Lung (tissue), 12 donors: ENCODE data around the gene BMP8B. TPM values are rescaled to one million over a fixed set of nuclear protein-coding genes. Genes with fewer than 3 reads are reported as not detected.
"Not testable (repeated sequence)": the region's sequence is repeated elsewhere in the genome, so short reads cannot be mapped to it uniquely, and the experiment has no call there.

Experiments used
- ATAC-seq: fragments of 200-7000 bp; cut with Tn5 transposase; one replicate; pipeline ENCODE4 v1.9.1; 2020; ENCODE audit warnings: moderate number of reproducible peaks; ENCODE audit not compliant: insufficient read depth, low FRiP score
- DNase-seq, 3 donors: peaks; one replicate each; pipeline ENCODE4 v3.0.0-alpha.2; 2013 to 2017
- H3K27ac ChIP-seq, 2 donors: one replicate each; pipeline ENCODE4 v1.5.1; 2013; ENCODE audit warnings: mild to moderate bottlenecking in 2 of 2, moderate library complexity in 2 of 2, control low read depth in 1 of 2, inconsistent platforms in 1 of 2, low read depth in 1 of 2, low read length in 1 of 2
- H3K27me3 ChIP-seq, 3 donors: one replicate each; pipeline ENCODE4 v1.5.1; 2013; ENCODE audit warnings: low read length in 2 of 3; ENCODE audit not compliant: control insufficient read depth in 3 of 3, insufficient read depth in 3 of 3
- H3K36me3 ChIP-seq, 4 donors: one replicate each; pipeline ENCODE4 v1.5.1; 2013; ENCODE audit warnings: low read length in 4 of 4, mild to moderate bottlenecking in 1 of 4, moderate library complexity in 1 of 4; ENCODE audit not compliant: control insufficient read depth in 4 of 4, insufficient read depth in 4 of 4
- H3K4me1 ChIP-seq, 5 donors: one replicate each; pipeline ENCODE4 v1.5.1; 2013; ENCODE audit warnings: low read length in 5 of 5, mild to moderate bottlenecking in 2 of 5, moderate library complexity in 1 of 5; ENCODE audit not compliant: control insufficient read depth in 5 of 5, insufficient read depth in 5 of 5
- H3K4me3 ChIP-seq: one replicate; pipeline ENCODE4 v1.5.1; 2013; ENCODE audit warnings: mild to moderate bottlenecking, control low read depth, moderate library complexity
- H3K9ac ChIP-seq, 2 donors: one replicate each; pipeline ENCODE4 v1.5.1; 2013; ENCODE audit warnings: low read length in 2 of 2, control low read depth in 1 of 2; ENCODE audit not compliant: insufficient read depth in 1 of 2
- H3K9me3 ChIP-seq, 4 donors: one replicate each; pipeline ENCODE4 v1.5.1; 2013; ENCODE audit warnings: low read length in 3 of 4, mild to moderate bottlenecking in 1 of 4, moderate library complexity in 1 of 4; ENCODE audit not compliant: control insufficient read depth in 4 of 4, insufficient read depth in 3 of 4
- CTCF ChIP-seq: IDR thresholded peaks from 2 replicates; pipeline ENCODE4 v1.5.1; 2012; ENCODE audit warnings: mild to moderate bottlenecking; ENCODE audit errors: control extremely low read depth, extremely low read depth
- WGBS, 2 donors: extraction: QIAGEN DNeasy Blood & Tissue Kit; methylation state at CpG; one replicate each; pipeline ENCODE4 v1.1.7; 2013; 5-methylcytosine and 5-hydroxymethylcytosine counted together
- polyA plus RNA-seq, 2 donors: library from polyadenylated mRNA; stranded (reverse); fragments of 200-250 nt; gene quantifications; one replicate each; pipeline ENCODE4 v1.2.1, GENCODE V29; 2013
- total RNA-seq, 2 donors: library from RNA; depleted of rRNA in 1 of 2; stranded (reverse); fragments of >200 nt in 1 of 2; gene quantifications; one replicate each; pipeline ENCODE4 v1.2.1, GENCODE V29; 2014 to 2021
- donor health status: control.
- donor health status: control.
- donor health status: Bipolar disorder and iron deficiency.
- donor health status: healthy.
- donor health status: DM: yes; HTN: yes; CAD: no.

BMP8B gene
- total and polyA plus RNA-seq, 4 donors: 0.63 to 4.9 (median 0.90) TPM

GRCh38 chr1:39776886-39777285 lies 11.8 kb downstream of the BMP8B start:
- Histone ChIP-seq H3K4me3 (no peak overlapping the region), H3K9ac (no peak overlapping the region), H3K4me1 (no peaks in the 10 kb centered on the region), H3K27ac (no peak overlapping the region), H3K9me3 (no peaks in the 10 kb centered on the region), H3K36me3 (no peaks in the 10 kb centered on the region), H3K27me3 (peaks cover 0 to 5% (median 0%) of the 10 kb centered on the region in 3 donors)
- DNase-seq (no peak), ATAC-seq (no peak)
- 74 to 82% methylated on average over 4 of the region's 4 CpGs for WGBS, 2 donors
- TF ChIP-seq CTCF: no peak

- Histone ChIP-seq H3K27me3 (peaks cover 0 to 5% (median 0%) of the 10 kb centered on the region in 3 donors), H3K4me3 (no peak overlapping the region), H3K27ac (no peak overlapping the region), H3K9me3 (no peaks in the 10 kb centered on the region), H3K4me1 (no peaks in the 10 kb centered on the region), H3K36me3 (no peaks in the 10 kb centered on the region), H3K9ac (no peak overlapping the region)
- no peak for TF ChIP-seq CTCF
- WGBS, 2 donors: 45 to 56% methylated on average over 12 of the region's 12 CpGs
- DNase-seq: peak in 1 of 3 donors; percentile 9
- ATAC-seq: no peak
These were observed 12.3 kb downstream of the BMP8B start for GRCh38 chr1:39776400-39776713.

- not testable (repeated sequence) for H3K27ac ChIP-seq, H3K36me3 ChIP-seq, H3K27me3 ChIP-seq, H3K4me3 ChIP-seq, H3K9ac ChIP-seq, H3K9me3 ChIP-seq, ATAC-seq, H3K4me1 ChIP-seq
- DNase-seq: peak in 1 of 3 donors; percentile 7
- WGBS, 2 donors: 74 to 77% methylated on average over 10 to 15 of the region's 20 CpGs
These were observed 12.8 kb downstream of the BMP8B start for GRCh38 chr1:39775676-39776399.

GRCh38 chr1:39775141-39775540 lies 13.5 kb downstream of the BMP8B start:
- H3K4me3 ChIP-seq, H3K4me1 ChIP-seq, H3K9me3 ChIP-seq, H3K27ac ChIP-seq, H3K27me3 ChIP-seq, H3K36me3 ChIP-seq, H3K9ac ChIP-seq, ATAC-seq: not testable (repeated sequence)
- DNase-seq: peak in 1 of 3 donors; percentile 4
- 80 to 86% methylated on average over 11 of the region's 11 CpGs for WGBS, 2 donors

- WGBS, 2 donors: 40% methylated on average over 3 of the region's 23 CpGs; no CpG with 5 or more reads in 1 of the 2 donors
- ATAC-seq, DNase-seq, H3K4me1 ChIP-seq, H3K27ac ChIP-seq, H3K4me3 ChIP-seq, H3K27me3 ChIP-seq, H3K9ac ChIP-seq, H3K9me3 ChIP-seq, H3K36me3 ChIP-seq: not testable (repeated sequence)
These were observed 15.2 kb downstream of the BMP8B start for GRCh38 chr1:39773369-39773979.

GRCh38 chr1:39771022-39771532 lies 17.6 kb downstream of the BMP8B start, which contains the start of gene OXCT2:
TSS of gene OXCT2 (minus strand) at chr1:39771348. CDS start at chr1:39771255, 93 bp downstream.
- 4 to 5% methylated on average over 16 to 51 of the region's 57 CpGs for WGBS, 2 donors
- not testable (repeated sequence) for H3K4me1 ChIP-seq, H3K36me3 ChIP-seq, ATAC-seq, H3K9me3 ChIP-seq, H3K27ac ChIP-seq, H3K9ac ChIP-seq, H3K4me3 ChIP-seq, H3K27me3 ChIP-seq
- peak in 1 of 3 donors; percentile 7 for DNase-seq
